Tongue (tissue), 2 donors: ENCODE data around the gene PCDHGA7. TPM values are rescaled to one million over a fixed set of nuclear protein-coding genes. Genes with fewer than 3 reads are reported as not detected.
"Not testable (repeated sequence)": the region's sequence is repeated elsewhere in the genome, so short reads cannot be mapped to it uniquely, and the experiment has no call there.

Source experiments
- DNase-seq: peaks from one replicate; pipeline ENCODE4 v3.0.0-alpha.2; 2015
- total RNA-seq: library from RNA; depleted of rRNA; stranded (reverse); fragments of >200 nt; gene quantifications from one replicate; pipeline ENCODE4 v1.2.3, GENCODE V29; 2014

The PCDHGA7 gene
- total RNA-seq, 1 donor from 2014 or later = 6.3 TPM

GRCh38 chr5:141398608-141399007 lies 16.1 kb downstream of the PCDHGA7 start:
- DNase-seq = no peak

- no peak for DNase-seq
Observed at GRCh38 chr5:141399555-141400258, 17.2 kb downstream of the PCDHGA7 start.

- DNase-seq = peak; percentile 33
Observed at GRCh38 chr5:141402553-141403243, 20.2 kb downstream of the PCDHGA7 start, which contains the start of gene PCDHGA9. TSS of gene PCDHGA9 (plus strand) at chr5:141402778. CDS start at chr5:141402953, 175 bp downstream.

GRCh38 chr5:141403387-141403786 lies 20.8 kb downstream of the PCDHGA7 start:
- no peak for DNase-seq

- peak; percentile 50 for DNase-seq
Observed at GRCh38 chr5:141407790-141408505, 25.4 kb downstream of the PCDHGA7 start, which contains the start of gene PCDHGB6. TSS of gene PCDHGB6 (plus strand) at chr5:141408021. CDS start at chr5:141408203, 182 bp downstream.

- no peak for DNase-seq
Observed at GRCh38 chr5:141409598-141410306, 27.2 kb downstream of the PCDHGA7 start.

GRCh38 chr5:141411575-141411974 lies 29.0 kb downstream of the PCDHGA7 start:
- no peak for DNase-seq

GRCh38 chr5:141412854-141413539 lies 30.5 kb downstream of the PCDHGA7 start, which contains the start of gene PCDHGA10:
TSS of gene PCDHGA10 (plus strand) at chr5:141412987. CDS start at chr5:141413176, 189 bp downstream.
- peak; percentile 39 for DNase-seq

GRCh38 chr5:141413540-141414069 lies 31.1 kb downstream of the PCDHGA7 start:
- DNase-seq = no peak

GRCh38 chr5:141414548-141415274 lies 32.2 kb downstream of the PCDHGA7 start:
- not testable (repeated sequence) for DNase-seq

- DNase-seq = not testable (repeated sequence)
Observed at GRCh38 chr5:141415275-141415618, 32.7 kb downstream of the PCDHGA7 start.

- peak; percentile 64 for DNase-seq
Observed at GRCh38 chr5:141417494-141418172, 35.1 kb downstream of the PCDHGA7 start, which contains the start of gene PCDHGB7. TSS of gene PCDHGB7 (plus strand) at chr5:141417677. CDS start at chr5:141417860, 183 bp downstream.

GRCh38 chr5:141419074-141419880 lies 36.7 kb downstream of the PCDHGA7 start:
- DNase-seq = no peak

- peak; percentile 37 for DNase-seq
Observed at GRCh38 chr5:141420855-141421488, 38.4 kb downstream of the PCDHGA7 start, which contains the start of gene PCDHGA11. TSS of gene PCDHGA11 (plus strand) at chr5:141421051. CDS start at chr5:141421228, 177 bp downstream.

- no peak for DNase-seq
Observed at GRCh38 chr5:141421489-141421855, 38.9 kb downstream of the PCDHGA7 start.

- DNase-seq = no peak
Observed at GRCh38 chr5:141422742-141423291, 40.3 kb downstream of the PCDHGA7 start.

GRCh38 chr5:141427783-141428426 lies 45.4 kb downstream of the PCDHGA7 start:
- no peak for DNase-seq
